HepG2 (cell line): Measurements from ENCODE around the gene RBBP8NL. TPM values are rescaled to one million over a fixed set of nuclear protein-coding genes. Genes with fewer than 3 reads are reported as not detected.

ENCODE experiments used
- ATAC-seq: fragments of 200-7000 bp; cut with Tn5 transposase; 3 replicates; pipeline ENCODE4 v1.9.1; 2020; ENCODE audit warnings: mild to moderate bottlenecking, moderate library complexity
- BruUV-seq: library from RNA; stranded (reverse); fragments of 400-500 nt; replicated peaks from 2 replicates; lab custom pipeline; 2021; lab: Mats Ljungman, UMichigan
- CTCF ChIA-PET: fragments of 300-600 bp; formaldehyde crosslinking; extraction: SDS; loops from one replicate; lab custom pipeline; 2021; ENCODE audit warnings: low total read pairs, inconsistent platforms, low intra/inter-chr PET ratio; lab: Yijun Ruan, JAX
- POLR2A ChIA-PET: fragments of 350-600 bp; sonication (Branson Sonifier 250); formaldehyde crosslinking; loops from one replicate; lab custom pipeline; 2020; ENCODE audit warnings: antibody characterized with exemption, inconsistent platforms; lab: Yijun Ruan, JAX
- DNase-seq: peaks from one replicate; pipeline ENCODE4 v3.0.0-alpha.2; 2015; ENCODE audit warnings: low spot score
- FAIRE-seq: peaks from 3 replicates; lab custom pipeline; 2011; peaks lifted over from hg19 to GRCh38; lab: Jason Lieb, UNC
- H2AFZ ChIP-seq: one replicate; pipeline ENCODE4 v1.6.1; 2011; ENCODE audit warnings: low read length, inconsistent platforms
- H3K27ac ChIP-seq: fragments of 300-600 bp; 3 replicates; pipeline ENCODE4 v1.8.0; 2011; ENCODE audit warnings: mixed run types, mild to moderate bottlenecking, mixed read lengths, low read length, inconsistent platforms; ENCODE audit not compliant: insufficient read depth; ENCODE audit errors: extremely low read length
- H3K27me3 ChIP-seq, 2 experiments: fragments of 200-600 bp in 1 of 2; 2 replicates in 1 of 2; 3 replicates in 1 of 2; pipeline versions ENCODE4 v1.6.0 to v1.8.0; 2011; ENCODE audit warnings: low read length in 2 of 2, mild to moderate bottlenecking in 2 of 2, moderate library complexity in 2 of 2, inconsistent platforms in 1 of 2; ENCODE audit not compliant: insufficient read depth in 2 of 2, control insufficient read depth in 1 of 2
- H3K36me3 ChIP-seq, 2 experiments: fragments of 200-600 bp in 1 of 2; replicated peaks in 1 of 2; 2 replicates in 1 of 2; 3 replicates in 1 of 2; pipeline versions ENCODE4 v1.5.1 to v1.8.0; 2011; ENCODE audit warnings: low read length in 2 of 2, inconsistent platforms in 1 of 2; ENCODE audit not compliant: insufficient read depth in 2 of 2, control insufficient read depth in 1 of 2
- H3K4me1 ChIP-seq: 2 replicates; pipeline ENCODE4 v1.5.1; 2012; ENCODE audit warnings: low read length, inconsistent platforms; ENCODE audit not compliant: insufficient read depth
- H3K4me2 ChIP-seq: 2 replicates; pipeline ENCODE4 v1.6.0; 2011; ENCODE audit warnings: low read depth, low read length, inconsistent platforms
- H3K4me3 ChIP-seq, 3 experiments: fragments of 200-600 bp in 1 of 3; sonication (generic), shearing (Covaris generic) in 1 of 3; replicated peaks in 1 of 3; 2 replicates each; pipeline ENCODE4 v1.5.1; 2011 to 2016; ENCODE audit warnings: low read length in 3 of 3, inconsistent platforms in 2 of 3, low read depth in 2 of 3, mild to moderate bottlenecking in 2 of 3, control low read depth in 1 of 3, mixed read lengths in 1 of 3; ENCODE audit not compliant: insufficient read depth in 1 of 3
- H3K79me2 ChIP-seq: one replicate; pipeline ENCODE4 v1.6.1; 2011; ENCODE audit warnings: low read length, inconsistent platforms; ENCODE audit not compliant: insufficient read depth
- H3K9ac ChIP-seq: 2 replicates; pipeline ENCODE4 v1.6.0; 2011; ENCODE audit warnings: mild to moderate bottlenecking, low read depth, low read length, inconsistent platforms; ENCODE audit not compliant: insufficient read depth
- H3K9me3 ChIP-seq: 2 replicates; pipeline ENCODE4 v1.5.1; 2012; ENCODE audit warnings: mild to moderate bottlenecking, low read length
- H4K20me1 ChIP-seq: 2 replicates; pipeline ENCODE4 v1.6.0; 2011; ENCODE audit warnings: inconsistent platforms, mild to moderate bottlenecking, low read length, moderate library complexity; ENCODE audit not compliant: insufficient read depth
- AGO1 ChIP-seq: fragments of 200-400 bp; formaldehyde crosslinking; IDR thresholded peaks from 2 replicates; pipeline ENCODE4 v1.6.1; 2017; ENCODE audit warnings: mild to moderate bottlenecking, low read depth, low read length, moderate library complexity; ENCODE audit not compliant: poor library complexity, severe bottlenecking
- ARID4A ChIP-seq: sonication (generic); formaldehyde crosslinking; IDR thresholded peaks from 2 replicates; pipeline ENCODE4 v1.5.0; 2020; ENCODE audit warnings: mild to moderate bottlenecking, missing genetic modification reagents, borderline replicate concordance
- SIN3B ChIP-seq: fragments of 150-350 bp; IDR thresholded peaks from 2 replicates; pipeline ENCODE4 v1.6.1; 2014; ENCODE audit warnings: low read length
- STAT6 ChIP-seq: sonication (generic); formaldehyde crosslinking; IDR thresholded peaks from 2 replicates; pipeline ENCODE4 v1.4.0; 2020; ENCODE audit warnings: missing genetic modification reagents, mild to moderate bottlenecking, borderline replicate concordance
- TAF15 ChIP-seq: fragments of 200-400 bp; formaldehyde crosslinking; IDR thresholded peaks from one replicate; pipeline ENCODE4 v1.6.1; 2018; ENCODE audit warnings: mild to moderate bottlenecking, low read depth, low read length; ENCODE audit not compliant: poor library complexity, severe bottlenecking
- U2AF1 ChIP-seq: fragments of 200-400 bp; formaldehyde crosslinking; optimal IDR thresholded peaks from 2 replicates; pipeline ENCODE3; 2017; ENCODE audit warnings: mild to moderate bottlenecking, low read depth, low read length
- XBP1 ChIP-seq: sonication (generic); formaldehyde crosslinking; IDR thresholded peaks from 2 replicates; pipeline ENCODE4 v1.5.0; 2020; ENCODE audit warnings: missing genetic modification reagents
- ZBTB33 ChIP-seq: sonication (generic); formaldehyde crosslinking; IDR thresholded peaks from 2 replicates; pipeline ENCODE4 v1.4.0; 2020; ENCODE audit warnings: missing genetic modification reagents
- ZNF276 ChIP-seq: sonication (generic); formaldehyde crosslinking; IDR thresholded peaks from 2 replicates; pipeline ENCODE4 v1.4.0; 2020; ENCODE audit warnings: mild to moderate bottlenecking, low read depth, missing genetic modification reagents
- ZNF329 ChIP-seq: sonication (generic); formaldehyde crosslinking; IDR thresholded peaks from 2 replicates; pipeline ENCODE4 v1.9.0; 2021; ENCODE audit warnings: low read depth, mild to moderate bottlenecking, missing genetic modification reagents
- ZNF878 ChIP-seq: sonication (generic); formaldehyde crosslinking; IDR thresholded peaks from 2 replicates; pipeline ENCODE4 v1.8.1; 2023; ENCODE audit warnings: mild to moderate bottlenecking, missing genetic modification reagents, moderate library complexity
- WGBS: methylation state at CpG from one replicate; pipeline ENCODE4 v1.1.6; 2017; ENCODE audit warnings: low lambda C conversion rate; 5-methylcytosine and 5-hydroxymethylcytosine counted together
- in situ Hi-C: cut with HindIII; loops from 2 replicates; pipeline ENCODE4 v1.10.0; 2017; ENCODE audit warnings: low pct_unique_long_range_greater_than_20kb; ENCODE audit not compliant: extremely low pct_ligation_motif_present
- intact Hi-C: fragments of 100-400 bp; cut with micrococcal nuclease; formaldehyde crosslinking; loops from one replicate; pipeline ENCODE4 v1.10.0; 2022; ENCODE audit not compliant: unreplicated experiment
- polyA plus RNA-seq, 8 experiments: library from polyadenylated mRNA; depleted of rRNA in 3 of 8; stranded (reverse) in 7 of 8; unstranded in 1 of 8; fragments of >200 nt; fragmentation: Illumina TruSeq in 4 of 8; extraction: Trizol in 4 of 8; gene quantifications; 2 replicates each; pipeline versions ENCODE4 v1.2.1 to v1.2.3, GENCODE V29; 2011 to 2016; ENCODE audit warnings: low read depth in 4 of 8, missing spikeins in 1 of 8, mixed read lengths in 1 of 8; ENCODE audit not compliant: insufficient read depth in 1 of 8
- total RNA-seq, 5 experiments: library from RNA; depleted of rRNA; stranded (reverse); fragments of >200 nt; fragmentation: Illumina TruSeq; extraction: Trizol; gene quantifications; 2 replicates each; pipeline ENCODE4 v1.2.3, GENCODE V29; 2016; ENCODE audit warnings: low read depth in 1 of 5

The RBBP8NL gene
- total and polyA plus RNA-seq, 2 of the 13 experiments (the other 11 are each of a cell fraction or from before 2014, with no cell fraction given), result 0.69 to 0.86 TPM

GRCh38 chr20:62377615-62378178 lies 49.6 kb downstream of the RBBP8NL start:
- H3K36me3 ChIP-seq, result 0 out of 5 replicates have a peak, but pooled peaks cover 2 to 6% of the 10 kb centered on the region in 2 experiments
- no peak for DNase-seq
- H3K9me3 ChIP-seq, result no peaks in the 10 kb centered on the region
- H3K4me2 ChIP-seq, result no peak overlapping the region
- H3K4me3 ChIP-seq, result no peak overlapping the region
- no peak overlapping the region for H2AFZ ChIP-seq
- WGBS, result 84% methylated on average over 12 of the region's 15 CpGs
- CTCF ChIA-PET, result interaction anchor here (4.8 kb wide), 1 partner anchor 75 kb away, joined by 73 read pairs; the partner anchor contains the start of gene ADRM1
- no peak for ATAC-seq
- no peaks in the 10 kb centered on the region for H3K79me2 ChIP-seq
- H4K20me1 ChIP-seq, result peaks cover 6% of the 10 kb centered on the region; the same call in 1 of the 2 replicates
- H3K27ac ChIP-seq, result no peak overlapping the region
- H3K9ac ChIP-seq, result no peak overlapping the region
- H3K27me3 ChIP-seq, result no peaks in the 10 kb centered on the region
- intact Hi-C loops (loop anchor here (5.0 to 10.0 kb wide), 2 partner anchors 140 to 417 kb away; partner anchors contain the start of genes MRGBP and OSBPL2), in situ Hi-C loops (no loop called here)
- FAIRE-seq, result no peak
- no TSS peak for BruUV-seq
- H3K4me1 ChIP-seq, result peaks cover 54% of the 10 kb centered on the region
- POLR2A ChIA-PET, result interaction anchor here (0.7 to 5.4 kb wide), 5 partner anchors 9 to 77 kb away, joined by 3 to 95 read pairs (median 41); partner anchors contain the start of genes ADRM1, LAMA5 and RPS21
- TF ChIP-seq ARID4A (0 out of 2 replicates have a peak, but pooled peaks have one; percentile 0), TAF15 (peak; percentile 67), XBP1 (no peak), ZNF878 (CRISPR knock-in tag) (no peak), SIN3B (no peak), ZBTB33 (CRISPR knock-in tag) (peak; percentile 53; the same call in 1 of the 2 replicates), ZNF329 (no peak), ZNF276 (no peak), AGO1 (peak; percentile 72), STAT6 (CRISPR knock-in tag) (no peak), U2AF1 (no peak)
